Testis (tissue), 3 donors: ENCODE results near the gene C1orf116. TPM values are rescaled to one million over a fixed set of nuclear protein-coding genes. Genes with fewer than 3 reads are reported as not detected.

Experiments
- DNase-seq: peaks from one replicate; pipeline ENCODE4 v3.0.0-alpha.2; 2019
- H3K27ac ChIP-seq, 2 donors: fragments of 200-600 bp; sonication (generic); one replicate each; pipeline ENCODE4 v1.5.1; 2019
- H3K27me3 ChIP-seq: fragments of 200-600 bp; sonication (generic); one replicate; pipeline ENCODE4 v1.5.1; 2019
- H3K36me3 ChIP-seq: fragments of 200-600 bp; sonication (generic); one replicate; pipeline ENCODE4 v1.5.1; 2017; ENCODE audit warnings: low read depth; ENCODE audit errors: missing control alignments
- H3K4me1 ChIP-seq: fragments of 200-600 bp; sonication (generic); one replicate; pipeline ENCODE4 v1.5.1; 2019
- H3K4me3 ChIP-seq, 2 donors: fragments of 200-600 bp; sonication (generic); one replicate each; pipeline ENCODE4 v1.5.1; 2017 to 2019
- H3K9me3 ChIP-seq: fragments of 200-600 bp; sonication (generic); one replicate; pipeline ENCODE4 v1.5.1; 2017
- CTCF ChIP-seq, 3 experiments: fragments of 450-650 bp in 2 of 3; fragments of 200-600 bp in 1 of 3; sonication (generic) in 1 of 3; IDR thresholded peaks; one replicate each; pipeline ENCODE4 v1.5.1; 2016 to 2019; ENCODE audit warnings: antibody characterized with exemption in 3 of 3, mild to moderate bottlenecking in 2 of 3, moderate library complexity in 1 of 3
- POLR2A ChIP-seq: fragments of 450-650 bp; IDR thresholded peaks from one replicate; pipeline ENCODE4 v1.6.1; 2017; ENCODE audit warnings: antibody characterized with exemption, mild to moderate bottlenecking, moderate library complexity
- WGBS, 2 donors: methylation state at CpG; one replicate each; pipeline ENCODE4 v1.1.5; 2018; 5-methylcytosine and 5-hydroxymethylcytosine counted together
- intact Hi-C: fragments of 100-400 bp; cut with DNase I; formaldehyde crosslinking; loops from one replicate; pipeline ENCODE4 v1.15.1; 2023; ENCODE audit warnings: low total_unique reads
- polyA plus RNA-seq: library from polyadenylated mRNA; stranded (reverse); fragments of 350-450 nt; fragmentation: Illumina TruSeq; extraction: RNeasy Lipid Tissue Mini Kit (QIAGEN cat#74804); gene quantifications from one replicate; pipeline ENCODE4 v1.2.3, GENCODE V29; 2014; ENCODE audit warnings: low read depth, low replicate concordance; ENCODE audit not compliant: insufficient read depth
- total RNA-seq, 2 donors: library from RNA; depleted of rRNA; stranded (reverse); fragments of >200 nt; gene quantifications; one replicate each; pipeline ENCODE4 v1.2.3, GENCODE V29; 2016

The C1orf116 gene
- total and polyA plus RNA-seq, 3 donors from 2014 or later, result 0.31 to 0.88 (median 0.71) TPM

- no peak for DNase-seq
- Histone ChIP-seq H3K36me3 (no peaks in the 10 kb centered on the region), H3K4me3 (no peak overlapping the region), H3K4me1 (no peaks in the 10 kb centered on the region), H3K27ac (no peak overlapping the region), H3K9me3 (no peaks in the 10 kb centered on the region), H3K27me3 (no peaks in the 10 kb centered on the region)
- no peak for TF ChIP-seq CTCF (IDR thresholded peaks at IDR 0.05)
- no peak for TF ChIP-seq POLR2A
- WGBS, 2 donors, result 53 to 78% methylated on average over 1 of the region's 1 CpG
- intact Hi-C loops, result no loop called here
These were observed 29.8 kb downstream of the C1orf116 start for GRCh38 chr1:207002724-207003146.

- intact Hi-C loops, result no loop called here
- no peak for DNase-seq
- TF ChIP-seq CTCF (IDR thresholded peaks at IDR 0.05) (no peak), POLR2A (no peak)
- 86 to 87% methylated on average over 5 of the region's 5 CpGs for WGBS, 2 donors
- Histone ChIP-seq H3K4me1 (no peaks in the 10 kb centered on the region), H3K4me3 (no peak overlapping the region), H3K27me3 (no peaks in the 10 kb centered on the region), H3K27ac (no peak overlapping the region), H3K9me3 (no peaks in the 10 kb centered on the region), H3K36me3 (no peaks in the 10 kb centered on the region)
These were observed 30.9 kb downstream of the C1orf116 start for GRCh38 chr1:207001492-207002245.

- no peak for TF ChIP-seq CTCF (IDR thresholded peaks at IDR 0.05)
- no peak for TF ChIP-seq POLR2A
- H3K36me3 ChIP-seq, result no peaks in the 10 kb centered on the region
- H3K27ac ChIP-seq, result no peak overlapping the region
- intact Hi-C loops, result no loop called here
- DNase-seq, result no peak
- no peaks in the 10 kb centered on the region for H3K4me1 ChIP-seq
- no peaks in the 10 kb centered on the region for H3K27me3 ChIP-seq
- no peaks in the 10 kb centered on the region for H3K9me3 ChIP-seq
- 53 to 75% methylated on average over 5 of the region's 5 CpGs for WGBS, 2 donors
- H3K4me3 ChIP-seq, result no peak overlapping the region
These were observed 31.8 kb downstream of the C1orf116 start for GRCh38 chr1:207000651-207001291.

- Histone ChIP-seq H3K4me1 (no peaks in the 10 kb centered on the region), H3K36me3 (no peaks in the 10 kb centered on the region), H3K27me3 (no peaks in the 10 kb centered on the region), H3K4me3 (no peak overlapping the region), H3K9me3 (no peaks in the 10 kb centered on the region), H3K27ac (no peak overlapping the region)
- no peak for TF ChIP-seq POLR2A
- no peak for TF ChIP-seq CTCF (IDR thresholded peaks at IDR 0.05)
- WGBS, 2 donors, result 96 to 97% methylated on average over 2 of the region's 2 CpGs
- intact Hi-C loops, result no loop called here
- DNase-seq, result no peak
These were observed 33.7 kb downstream of the C1orf116 start for GRCh38 chr1:206998816-206999215.

- Histone ChIP-seq H3K4me1 (no peaks in the 10 kb centered on the region), H3K36me3 (no peaks in the 10 kb centered on the region), H3K27me3 (no peaks in the 10 kb centered on the region)
These were observed 39.8 kb downstream of the C1orf116 start for GRCh38 chr1:206992790-206993189.

More at GRCh38 chr1:206992790-206993189, 39.8 kb downstream of the C1orf116 start:
- no peak overlapping the region for H3K27ac ChIP-seq
- TF ChIP-seq CTCF (IDR thresholded peaks at IDR 0.05) (no peak), POLR2A (no peak)
- no peak for DNase-seq
- H3K9me3 ChIP-seq, result no peaks in the 10 kb centered on the region
- intact Hi-C loops, result no loop called here
- no peak overlapping the region for H3K4me3 ChIP-seq
